ENCODE measurements around the gene RIMBP3C.

DNA sequence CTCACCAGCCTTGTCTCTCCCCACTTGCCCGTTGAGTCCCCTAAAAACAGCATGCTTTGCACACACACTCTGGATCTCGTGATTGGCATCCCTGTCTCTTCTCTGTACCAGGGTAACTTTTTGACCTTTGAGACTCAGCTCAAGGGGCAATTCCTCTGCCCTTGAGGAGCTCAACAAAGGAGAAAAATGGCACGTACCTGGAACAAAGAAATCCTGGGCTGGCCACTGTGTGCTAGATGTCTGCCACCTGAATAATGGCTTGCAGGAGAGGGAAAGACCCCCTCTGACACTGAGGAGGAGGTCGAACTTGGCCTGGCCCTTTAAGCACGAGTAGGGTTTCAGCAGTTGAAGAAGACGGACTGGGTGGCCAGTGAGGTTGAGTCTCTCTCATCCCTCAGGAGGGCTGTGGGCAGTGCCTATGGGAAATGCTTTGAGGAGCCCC lies 22.1 kb upstream of the RIMBP3C start:
- TF ChIP-seq, protein P1, sequence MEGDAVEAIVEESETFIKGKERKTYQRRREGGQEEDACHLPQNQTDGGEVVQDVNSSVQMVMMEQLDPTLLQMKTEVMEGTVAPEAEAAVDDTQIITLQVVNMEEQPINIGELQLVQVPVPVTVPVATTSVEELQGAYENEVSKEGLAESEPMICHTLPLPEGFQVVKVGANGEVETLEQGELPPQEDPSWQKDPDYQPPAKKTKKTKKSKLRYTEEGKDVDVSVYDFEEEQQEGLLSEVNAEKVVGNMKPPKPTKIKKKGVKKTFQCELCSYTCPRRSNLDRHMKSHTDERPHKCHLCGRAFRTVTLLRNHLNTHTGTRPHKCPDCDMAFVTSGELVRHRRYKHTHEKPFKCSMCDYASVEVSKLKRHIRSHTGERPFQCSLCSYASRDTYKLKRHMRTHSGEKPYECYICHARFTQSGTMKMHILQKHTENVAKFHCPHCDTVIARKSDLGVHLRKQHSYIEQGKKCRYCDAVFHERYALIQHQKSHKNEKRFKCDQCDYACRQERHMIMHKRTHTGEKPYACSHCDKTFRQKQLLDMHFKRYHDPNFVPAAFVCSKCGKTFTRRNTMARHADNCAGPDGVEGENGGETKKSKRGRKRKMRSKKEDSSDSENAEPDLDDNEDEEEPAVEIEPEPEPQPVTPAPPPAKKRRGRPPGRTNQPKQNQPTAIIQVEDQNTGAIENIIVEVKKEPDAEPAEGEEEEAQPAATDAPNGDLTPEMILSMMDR (IDR thresholded peaks at IDR 0.05; ENCODE audit: low read depth, low read length, poor library complexity, severe bottlenecking): no peak
- TF ChIP-seq EZH2phosphoT487 (IDR thresholded peaks at IDR 0.05; ENCODE audit: borderline replicate concordance, low read length): no peak
